K562 (cell line): ENCODE results near the gene REEP6. TPM values are rescaled to one million over a fixed set of nuclear protein-coding genes. Genes with fewer than 3 reads are reported as not detected.

ENCODE experiments used
- ATAC-seq: fragments of 200-7000 bp; cut with Tn5 transposase; 3 replicates; pipeline ENCODE4 v1.9.1; 2020; ENCODE audit warnings: moderate library complexity
- BruUV-seq: library from RNA; stranded (reverse); fragments of 400-500 nt; replicated peaks from 2 replicates; lab custom pipeline; 2021; lab: Mats Ljungman, UMichigan
- CTCF ChIA-PET: fragments of 300-600 bp; formaldehyde crosslinking; extraction: SDS; loops from one replicate; lab custom pipeline; 2021; ENCODE audit warnings: low intra/inter-chr PET ratio; lab: Yijun Ruan, JAX
- POLR2A ChIA-PET: fragments of 300-600, 350-650 bp; sonication (Branson Sonifier 250); formaldehyde crosslinking; extraction: SDS; loops from one replicate; lab custom pipeline; 2021; ENCODE audit warnings: antibody characterized with exemption, inconsistent platforms; lab: Yijun Ruan, JAX
- DNase-seq, 4 experiments: peaks; one replicate each; pipeline versions ENCODE4 v3.0.0 to v3.0.0-alpha.2; 2011 to 2018; ENCODE audit warnings: low spot score in 3 of 4, mixed read lengths in 3 of 4; ENCODE audit errors: extremely low read depth in 1 of 4
- FAIRE-seq: peaks from 2 replicates; lab custom pipeline; 2011; peaks lifted over from hg19 to GRCh38; lab: Jason Lieb, UNC
- H2AFZ ChIP-seq: 2 replicates; pipeline ENCODE4 v1.6.0; 2011; ENCODE audit warnings: low read depth, low read length, control low read depth, inconsistent platforms
- H3K27ac ChIP-seq: fragments of 200-600 bp; 3 replicates; pipeline ENCODE4 v1.8.0; 2011; ENCODE audit warnings: low read depth, mild to moderate bottlenecking, control low read depth, inconsistent platforms, low read length, moderate library complexity, mixed read lengths; ENCODE audit errors: extremely low read depth
- H3K27me3 ChIP-seq, 2 experiments: fragments of 300-600 bp in 1 of 2; 2 replicates in 1 of 2; 3 replicates in 1 of 2; pipeline versions ENCODE4 v1.6.0 to v1.8.0; 2011; ENCODE audit warnings: inconsistent platforms in 2 of 2, low read length in 2 of 2, mild to moderate bottlenecking in 1 of 2, mixed read lengths in 1 of 2, moderate library complexity in 1 of 2; ENCODE audit not compliant: control insufficient read depth in 2 of 2, insufficient read depth in 2 of 2
- H3K36me3 ChIP-seq: fragments of 300-600 bp; 3 replicates; pipeline ENCODE4 v1.8.0; 2011; ENCODE audit warnings: mild to moderate bottlenecking, low read length, inconsistent platforms; ENCODE audit not compliant: control insufficient read depth, insufficient read depth
- H3K4me1 ChIP-seq, 2 experiments: fragments of 200-600 bp in 1 of 2; replicated peaks in 1 of 2; 2 replicates in 1 of 2; 3 replicates in 1 of 2; pipeline versions ENCODE4 v1.5.1 to v1.8.0; 2011; ENCODE audit warnings: inconsistent platforms in 2 of 2, low read length in 2 of 2, mild to moderate bottlenecking in 1 of 2, mixed read lengths in 1 of 2, moderate library complexity in 1 of 2; ENCODE audit not compliant: control insufficient read depth in 2 of 2, insufficient read depth in 2 of 2
- H3K4me2 ChIP-seq: 2 replicates; pipeline ENCODE4 v1.6.1; 2011; ENCODE audit warnings: low read length, control low read depth, inconsistent platforms, mixed read lengths; ENCODE audit not compliant: insufficient read depth
- H3K4me3 ChIP-seq: fragments of 200-600 bp; sonication (generic), shearing (Covaris generic); 2 replicates; pipeline ENCODE4 v1.5.1; 2016; ENCODE audit warnings: control low read depth, inconsistent platforms
- H3K79me2 ChIP-seq: fragments of 200-600 bp; 3 replicates; pipeline ENCODE4 v1.8.0; 2011; ENCODE audit warnings: low read length, inconsistent platforms; ENCODE audit not compliant: control insufficient read depth, insufficient read depth
- H3K9ac ChIP-seq, 2 experiments: 2 replicates each; pipeline versions ENCODE4 v1.6.0 to v1.6.1; 2011; ENCODE audit warnings: low read depth in 2 of 2, low read length in 2 of 2, control low read depth in 1 of 2, inconsistent platforms in 1 of 2, mild to moderate bottlenecking in 1 of 2, mixed read lengths in 1 of 2; ENCODE audit not compliant: insufficient read depth in 1 of 2
- H3K9me1 ChIP-seq: one replicate; pipeline ENCODE4 v1.6.0; 2011; ENCODE audit warnings: inconsistent platforms, mild to moderate bottlenecking, low read length, moderate library complexity; ENCODE audit not compliant: control insufficient read depth, insufficient read depth
- H3K9me3 ChIP-seq: replicated peaks from 2 replicates; pipeline ENCODE4 v1.5.1; 2011; ENCODE audit warnings: low read depth, low read length, inconsistent platforms; ENCODE audit not compliant: control insufficient read depth, insufficient read depth
- H4K20me1 ChIP-seq: replicated peaks from 2 replicates; pipeline ENCODE4 v1.6.1; 2011; ENCODE audit warnings: low read length, inconsistent platforms, mixed read lengths; ENCODE audit not compliant: control insufficient read depth, insufficient read depth
- FOXP4 ChIP-seq: sonication (generic); formaldehyde crosslinking; IDR thresholded peaks from 2 replicates; pipeline ENCODE4 v1.8.0; 2022; ENCODE audit warnings: mild to moderate bottlenecking, missing genetic modification reagents, borderline replicate concordance
- NONO ChIP-seq, 2 experiments: fragments of 200-400 bp in 1 of 2; fragments of 450-650 bp in 1 of 2; formaldehyde crosslinking in 1 of 2; IDR thresholded peaks; 2 replicates each; pipeline ENCODE4 v1.6.1; 2017; ENCODE audit warnings: low read depth in 2 of 2, mild to moderate bottlenecking in 2 of 2, moderate library complexity in 2 of 2, low read length in 1 of 2
- PTRF ChIP-seq: fragments of 450-650 bp; IDR thresholded peaks from 2 replicates; pipeline ENCODE4 v1.6.1; 2016; ENCODE audit warnings: mild to moderate bottlenecking, missing genetic modification characterization, missing compliant biosample characterization
- RBM34 ChIP-seq: fragments of 200-400 bp; formaldehyde crosslinking; IDR thresholded peaks from 2 replicates; pipeline ENCODE4 v1.6.1; 2018; ENCODE audit warnings: low read length, borderline replicate concordance; ENCODE audit not compliant: insufficient read depth
- RFX7 ChIP-seq: fragments of 250-450 bp; sonication (Bioruptor Pico); IDR thresholded peaks from 2 replicates; pipeline ENCODE4 v1.5.1; 2021; ENCODE audit warnings: mild to moderate bottlenecking
- SAP30 ChIP-seq: fragments of 200-600 bp; sonication (generic); IDR thresholded peaks from 2 replicates; pipeline ENCODE4 v1.6.1; 2012; ENCODE audit warnings: borderline replicate concordance, low read depth, mild to moderate bottlenecking, moderate library complexity, low read length, control low read depth, inconsistent platforms; ENCODE audit not compliant: insufficient read depth, poor library complexity, severe bottlenecking
- VEZF1 ChIP-seq: fragments of 200-800 bp; sonication (Bioruptor generic); IDR thresholded peaks from 2 replicates; pipeline ENCODE4 v1.6.1; 2017; ENCODE audit warnings: missing genetic modification characterization, missing compliant biosample characterization
- ZKSCAN8 ChIP-seq: fragments of 200-800 bp; sonication (Bioruptor generic); IDR thresholded peaks from 2 replicates; pipeline ENCODE4 v1.6.1; 2016; ENCODE audit warnings: missing genetic modification characterization, missing compliant biosample characterization
- ZNF311 ChIP-seq: fragments of 250-450 bp; sonication (Bioruptor Pico); IDR thresholded peaks from 2 replicates; pipeline ENCODE4 v1.4.0; 2020; ENCODE audit warnings: mild to moderate bottlenecking, moderate library complexity
- WGBS: fragments of 100-300 bp; shearing (Covaris generic); methylation state at CpG from one replicate; pipeline ENCODE4 v1.1.6; 2016; ENCODE audit warnings: low coverage, mixed read lengths; ENCODE audit not compliant: insufficient coverage; ENCODE audit errors: missing lambda C conversion rate; 5-methylcytosine and 5-hydroxymethylcytosine counted together
- in situ Hi-C: fragments of 300-500 bp; cut with MboI; formaldehyde crosslinking; loops from 4 replicates; pipeline ENCODE4 v1.15.0; 2018; ENCODE audit warnings: inconsistent platforms, mixed read lengths
- intact Hi-C: fragments of 100-400 bp; cut with micrococcal nuclease; formaldehyde crosslinking; loops from 2 replicates; pipeline ENCODE4 v1.14.2; 2022
- polyA plus RNA-seq, 8 experiments: library from polyadenylated mRNA; depleted of rRNA in 4 of 8; stranded (reverse) in 5 of 8; unstranded in 3 of 8; fragments of >200 nt; fragmentation: Nextera tagmentation in 2 of 8; fragmentation: Illumina TruSeq in 1 of 8; extraction: Ambion mirVana in 2 of 8; extraction: Trizol in 1 of 8; gene quantifications; 2 replicates each; pipeline versions ENCODE4 v1.2.1 to v1.2.3, GENCODE V29; 2011 to 2014; ENCODE audit warnings: inconsistent platforms in 1 of 8, missing spikeins in 1 of 8
- total RNA-seq, 7 experiments: library from RNA; depleted of rRNA in 6 of 7; stranded (reverse); fragments of >200 nt in 6 of 7; fragmentation: Illumina TruSeq in 2 of 7; extraction: Trizol in 2 of 7; gene quantifications; 2 replicates each; pipeline versions ENCODE4 v1.2.1 to v1.2.3, GENCODE V29; 2011 to 2021; ENCODE audit warnings: low replicate concordance in 1 of 7
- TF ChIP-seq, protein P1 (sequence below): fragments of 450-650 bp; IDR thresholded peaks from 2 replicates; pipeline ENCODE4 v1.6.1; 2018; ENCODE audit not compliant: partially characterized antibody

The REEP6 gene
- total and polyA plus RNA-seq, 9 of the 15 experiments (the other 6 are each of a cell fraction or from before 2014, with no cell fraction given), result 1.2 to 64.2 (median 12.7) TPM

GRCh38 chr19:1511318-1512317 lies 20.6 kb downstream of the REEP6 start:
- DNase-seq (no peak), FAIRE-seq (no peak), ATAC-seq (no peak)
- no peaks in the 10 kb centered on the region for H3K9me1 ChIP-seq
- H3K27ac ChIP-seq, result no peak overlapping the region
- H3K27me3 ChIP-seq, result no peaks in the 10 kb centered on the region
- peak overlapping the region; percentile 97; the same call in 1 of the 2 replicates for H3K4me2 ChIP-seq
- peaks cover 12 to 65% of the 10 kb centered on the region in 2 experiments for H3K4me1 ChIP-seq
- H3K36me3 ChIP-seq, result peaks cover 4% of the 10 kb centered on the region; the same call in 1 of the 3 replicates
- intact Hi-C loops, result loop anchor here (2.0 to 5.0 kb wide), 2 partner anchors 33 to 54 kb away; partner anchors contain the start of gene C19orf25
- peaks cover 3% of the 10 kb centered on the region for H3K9me3 ChIP-seq
- in situ Hi-C loops, result no loop called here
- peak overlapping the region in 1 of 2 experiments; percentile 96; a peak in 2 of 4 replicates for H3K9ac ChIP-seq
- no TSS peak for BruUV-seq
- peaks cover 11% of the 10 kb centered on the region; the same call in 2 of the 3 replicates for H3K79me2 ChIP-seq
- H2AFZ ChIP-seq, result no peak overlapping the region
- ChIA-PET CTCF (no interaction called here), POLR2A (interaction anchor here (1.0 kb wide), 3 partner anchors 9 to 35 kb away, joined by 3 to 4 read pairs (median 3); no protein-coding TSS in a partner anchor)
- no peak overlapping the region; the same call in 1 of the 2 replicates for H3K4me3 ChIP-seq
- H4K20me1 ChIP-seq, result no peaks in the 10 kb centered on the region
- 76% methylated on average over 17 of the region's 22 CpGs for WGBS
- TF ChIP-seq NONO (IDR thresholded peaks at IDR 0.05; ENCODE audit: low read depth in 2 of 2, low read length in 1 of 2) (no peak), PTRF (tag) (no peak), SAP30 (no peak), RFX7 (CRISPR knock-in tag) (no peak), ZNF311 (CRISPR knock-in tag) (no peak), VEZF1 (0 out of 2 replicates have a peak, but pooled peaks have one; percentile 11), ZKSCAN8 (CRISPR knock-in tag) (peak; percentile 87), FOXP4 (CRISPR knock-in tag) (no peak), RBM34 (no peak)
- TF ChIP-seq, protein P1, sequence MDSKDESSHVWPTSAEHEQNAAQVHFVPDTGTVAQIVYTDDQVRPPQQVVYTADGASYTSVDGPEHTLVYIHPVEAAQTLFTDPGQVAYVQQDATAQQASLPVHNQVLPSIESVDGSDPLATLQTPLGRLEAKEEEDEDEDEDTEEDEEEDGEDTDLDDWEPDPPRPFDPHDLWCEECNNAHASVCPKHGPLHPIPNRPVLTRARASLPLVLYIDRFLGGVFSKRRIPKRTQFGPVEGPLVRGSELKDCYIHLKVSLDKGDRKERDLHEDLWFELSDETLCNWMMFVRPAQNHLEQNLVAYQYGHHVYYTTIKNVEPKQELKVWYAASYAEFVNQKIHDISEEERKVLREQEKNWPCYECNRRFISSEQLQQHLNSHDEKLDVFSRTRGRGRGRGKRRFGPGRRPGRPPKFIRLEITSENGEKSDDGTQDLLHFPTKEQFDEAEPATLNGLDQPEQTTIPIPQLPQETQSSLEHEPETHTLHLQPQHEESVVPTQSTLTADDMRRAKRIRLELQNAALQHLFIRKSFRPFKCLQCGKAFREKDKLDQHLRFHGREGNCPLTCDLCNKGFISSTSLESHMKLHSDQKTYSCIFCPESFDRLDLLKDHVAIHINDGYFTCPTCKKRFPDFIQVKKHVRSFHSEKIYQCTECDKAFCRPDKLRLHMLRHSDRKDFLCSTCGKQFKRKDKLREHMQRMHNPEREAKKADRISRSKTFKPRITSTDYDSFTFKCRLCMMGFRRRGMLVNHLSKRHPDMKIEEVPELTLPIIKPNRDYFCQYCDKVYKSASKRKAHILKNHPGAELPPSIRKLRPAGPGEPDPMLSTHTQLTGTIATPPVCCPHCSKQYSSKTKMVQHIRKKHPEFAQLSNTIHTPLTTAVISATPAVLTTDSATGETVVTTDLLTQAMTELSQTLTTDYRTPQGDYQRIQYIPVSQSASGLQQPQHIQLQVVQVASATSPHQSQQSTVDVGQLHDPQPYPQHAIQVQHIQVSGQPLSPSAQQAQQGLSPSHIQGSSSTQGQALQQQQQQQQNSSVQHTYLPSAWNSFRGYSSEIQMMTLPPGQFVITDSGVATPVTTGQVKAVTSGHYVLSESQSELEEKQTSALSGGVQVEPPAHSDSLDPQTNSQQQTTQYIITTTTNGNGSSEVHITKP, result no peak
